ENCODE measurements around the gene APOBEC3H.

- TF ChIP-seq CTCF (IDR thresholded peaks at IDR 0.05; ENCODE audit: low read length) (no peak), EZH2 (IDR thresholded peaks at IDR 0.05; ENCODE audit: borderline replicate concordance, low read length) (no peak)
Observed at GRCh38 chr22:39144101-39144767, 47.2 kb downstream of the APOBEC3H start.
